WERI-Rb-1 (cell line): ENCODE data around the gene ZNF722.

Experiments used
- DNase-seq: peaks from one replicate; pipeline ENCODE4 v3.0.0-alpha.2; 2020
- H3K27ac ChIP-seq: fragments of 250-450 bp; sonication (Bioruptor Pico); 2 replicates; pipeline ENCODE4 v1.5.1; 2020; ENCODE audit warnings: mild to moderate bottlenecking, moderate library complexity
- H3K27me3 ChIP-seq: fragments of 250-450 bp; sonication (Bioruptor Pico); 2 replicates; pipeline ENCODE4 v1.5.1; 2021; ENCODE audit warnings: mild to moderate bottlenecking, low read depth, moderate library complexity; ENCODE audit not compliant: insufficient read depth, severe bottlenecking
- H3K36me3 ChIP-seq: fragments of 250-450 bp; sonication (Bioruptor Pico); 2 replicates; pipeline ENCODE4 v1.5.1; 2020; ENCODE audit warnings: mild to moderate bottlenecking, moderate library complexity
- H3K4me3 ChIP-seq: 2 replicates; pipeline ENCODE4 v1.5.1; 2011; ENCODE audit warnings: low read depth, mild to moderate bottlenecking, control low read depth, low read length
- H3K9me3 ChIP-seq: fragments of 250-450 bp; sonication (Bioruptor Pico); 2 replicates; pipeline ENCODE4 v1.5.1; 2021; ENCODE audit warnings: mild to moderate bottlenecking, moderate library complexity; ENCODE audit not compliant: severe bottlenecking
- CTCF ChIP-seq: IDR thresholded peaks from 2 replicates; pipeline ENCODE4 v1.5.1; 2011; ENCODE audit warnings: low read depth, mild to moderate bottlenecking, control low read depth, inconsistent platforms, low read length

Gene ZNF722

GRCh38 chr7:64045301-64046040, 46.8 kb downstream of the ZNF722 start, which contains the start of gene ZNF727:
TSS of gene ZNF727 (plus strand) at chr7:64045434. CDS start at chr7:64045622, 188 bp downstream.
- H3K4me3 ChIP-seq, result peak within 1 kb of the TSS; percentile 31
- no peaks in the 10 kb centered on the region for H3K9me3 ChIP-seq
- peaks cover 4% of the 10 kb centered on the region for H3K27me3 ChIP-seq
- peak; percentile 25 for DNase-seq
- TF ChIP-seq CTCF, result no peak
- H3K27ac ChIP-seq, result no peak within 1 kb of the TSS
- no peaks in the 10 kb centered on the region for H3K36me3 ChIP-seq

GRCh38 chr7:64046041-64046389, 47.4 kb downstream of the ZNF722 start:
- H3K9me3 ChIP-seq, result no peaks in the 10 kb centered on the region
- no peak for DNase-seq

More at GRCh38 chr7:64046041-64046389, 47.4 kb downstream of the ZNF722 start:
- H3K4me3 ChIP-seq, result peak overlapping the region; percentile 31
- H3K27ac ChIP-seq, result no peak overlapping the region
- no peaks in the 10 kb centered on the region for H3K36me3 ChIP-seq
- no peak for TF ChIP-seq CTCF
- peaks cover 4% of the 10 kb centered on the region for H3K27me3 ChIP-seq
